ENCODE measurements around the gene HSP90B1. TPM values are rescaled to one million over a fixed set of nuclear protein-coding genes. Genes with fewer than 3 reads are reported as not detected.

Gene HSP90B1
- total RNA-seq, 1 experiment from 2014 or later, result 864 TPM

GRCh38 chr12:103960616-103961227 lies 30.5 kb downstream of the HSP90B1 start:
- DNase-seq (ENCODE audit: low spot score), result no peak
- Mint-ChIP-seq H3K4me3 (no peak overlapping the region), H3K27me3 (ENCODE audit: low read depth) (no peaks in the 10 kb centered on the region), H3K4me1 (peaks cover 27% of the 10 kb centered on the region), H3K27ac (no peak overlapping the region), H3K9me3 (no peaks in the 10 kb centered on the region), H3K36me3 (0 out of 2 replicates have a peak, but pooled peaks cover 3% of the 10 kb centered on the region)
- ChIA-PET CTCF (no interaction called here), POLR2A (interaction anchor here (1.1 kb wide), 1 partner anchor 31 kb away, joined by 3 read pairs; the partner anchor contains the start of gene HSP90B1)
- no peak for TF ChIP-seq ERG (CRISPR knock-in tag; IDR thresholded peaks at IDR 0.05)
- TF ChIP-seq, protein P1, sequence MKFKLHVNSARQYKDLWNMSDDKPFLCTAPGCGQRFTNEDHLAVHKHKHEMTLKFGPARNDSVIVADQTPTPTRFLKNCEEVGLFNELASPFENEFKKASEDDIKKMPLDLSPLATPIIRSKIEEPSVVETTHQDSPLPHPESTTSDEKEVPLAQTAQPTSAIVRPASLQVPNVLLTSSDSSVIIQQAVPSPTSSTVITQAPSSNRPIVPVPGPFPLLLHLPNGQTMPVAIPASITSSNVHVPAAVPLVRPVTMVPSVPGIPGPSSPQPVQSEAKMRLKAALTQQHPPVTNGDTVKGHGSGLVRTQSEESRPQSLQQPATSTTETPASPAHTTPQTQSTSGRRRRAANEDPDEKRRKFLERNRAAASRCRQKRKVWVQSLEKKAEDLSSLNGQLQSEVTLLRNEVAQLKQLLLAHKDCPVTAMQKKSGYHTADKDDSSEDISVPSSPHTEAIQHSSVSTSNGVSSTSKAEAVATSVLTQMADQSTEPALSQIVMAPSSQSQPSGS (CRISPR knock-in tag; IDR thresholded peaks at IDR 0.05; ENCODE audit: borderline replicate concordance, low read depth), result no peak
- no peak for TF ChIP-seq CDX4 (CRISPR knock-in tag; IDR thresholded peaks at IDR 0.05; ENCODE audit: borderline replicate concordance)
- TF ChIP-seq ZNF512 (CRISPR knock-in tag; IDR thresholded peaks at IDR 0.05; ENCODE audit: borderline replicate concordance), result no peak
- TF ChIP-seq, protein P2, sequence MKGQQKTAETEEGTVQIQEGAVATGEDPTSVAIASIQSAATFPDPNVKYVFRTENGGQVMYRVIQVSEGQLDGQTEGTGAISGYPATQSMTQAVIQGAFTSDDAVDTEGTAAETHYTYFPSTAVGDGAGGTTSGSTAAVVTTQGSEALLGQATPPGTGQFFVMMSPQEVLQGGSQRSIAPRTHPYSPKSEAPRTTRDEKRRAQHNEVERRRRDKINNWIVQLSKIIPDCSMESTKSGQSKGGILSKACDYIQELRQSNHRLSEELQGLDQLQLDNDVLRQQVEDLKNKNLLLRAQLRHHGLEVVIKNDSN (CRISPR knock-in tag; IDR thresholded peaks at IDR 0.05), result no peak
- no peak for TF ChIP-seq NFYB (CRISPR knock-in tag; conservative IDR thresholded peaks at IDR 0.05; ENCODE audit: low read depth)
- no peak for TF ChIP-seq MXD4 (CRISPR knock-in tag; IDR thresholded peaks at IDR 0.05; ENCODE audit: borderline replicate concordance)
- TF ChIP-seq SOX15 (CRISPR knock-in tag; IDR thresholded peaks at IDR 0.05), result no peak
- no peak for ATAC-seq

DNA sequence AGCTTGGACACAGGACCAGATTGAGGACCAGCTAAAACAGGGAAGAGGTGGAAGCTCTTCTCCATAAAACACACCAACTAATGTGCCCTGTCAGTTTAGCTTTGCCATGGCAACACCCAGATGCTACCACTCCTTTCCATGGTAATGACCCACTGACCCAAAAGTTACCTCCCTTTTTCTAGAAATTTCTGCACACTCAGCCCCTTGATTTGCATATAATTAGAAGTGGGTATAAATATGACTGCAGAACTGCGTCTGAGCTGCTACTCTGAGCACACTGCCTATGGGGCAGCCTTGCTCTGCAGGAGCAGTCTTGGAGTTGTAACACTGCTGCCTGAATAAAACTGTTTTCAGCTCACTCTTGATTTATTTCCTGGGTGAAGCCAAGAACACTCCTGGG lies 32.3 kb downstream of the HSP90B1 start:
- TF ChIP-seq RELA (CRISPR knock-in tag; IDR thresholded peaks at IDR 0.05; ENCODE audit: borderline replicate concordance) (no peak), ATF1 (CRISPR knock-in tag; IDR thresholded peaks at IDR 0.05) (no peak), GRHL2 (CRISPR knock-in tag; IDR thresholded peaks at IDR 0.05; ENCODE audit: insufficient replicate concordance, severe bottlenecking) (no peak), ZNF671 (CRISPR knock-in tag; IDR thresholded peaks at IDR 0.05) (no peak)
- peak overlapping the region; percentile 45; the same call in 1 of the 2 replicates for H3K27ac Mint-ChIP-seq
- no peak overlapping the region for H3K4me3 Mint-ChIP-seq

DNA sequence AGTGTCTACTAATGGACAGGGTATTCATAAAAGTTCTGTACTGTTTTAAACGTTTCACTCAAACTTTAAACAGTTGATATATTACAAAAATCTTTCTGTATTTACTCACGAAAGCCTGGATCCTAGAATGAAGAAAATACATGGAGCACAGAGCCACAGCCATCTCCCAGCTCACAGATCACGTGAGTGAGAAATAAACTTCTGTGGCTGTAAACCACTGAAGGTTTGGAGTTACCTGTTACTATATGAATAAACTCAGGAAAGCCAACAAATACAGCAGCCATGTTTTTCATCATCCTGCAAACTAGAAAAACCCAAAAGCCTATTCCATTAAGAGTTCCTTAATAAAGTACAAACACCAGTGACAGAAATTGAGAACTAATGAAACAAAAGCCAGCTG lies 34.6 kb downstream of the HSP90B1 start:
- CTCF ChIA-PET, result interaction anchor here (2.4 kb wide), 1 partner anchor 144 kb away, joined by 9 read pairs; no protein-coding TSS in a partner anchor
- POLR2A ChIA-PET, result interaction anchor here (1.4 kb wide), 1 partner anchor 32 kb away, joined by 4 read pairs; no protein-coding TSS in a partner anchor
- Mint-ChIP-seq H3K9me3 (no peaks in the 10 kb centered on the region), H3K36me3 (peaks cover 10% of the 10 kb centered on the region; the same call in 1 of the 2 replicates), H3K27ac (peak overlapping the region; percentile 99; the same call in 1 of the 2 replicates), H3K4me3 (peak overlapping the region; percentile 96), H3K27me3 (ENCODE audit: low read depth) (no peaks in the 10 kb centered on the region), H3K4me1 (peaks cover 42% of the 10 kb centered on the region)
- no peak for ATAC-seq
- DNase-seq (ENCODE audit: low spot score), result no peak
- TF ChIP-seq FOXP1 (CRISPR knock-in tag; IDR thresholded peaks at IDR 0.05; ENCODE audit: borderline replicate concordance) (no peak), NFE2L1 (CRISPR knock-in tag; IDR thresholded peaks at IDR 0.05) (no peak), KAT7 (CRISPR knock-in tag; IDR thresholded peaks at IDR 0.05; ENCODE audit: borderline replicate concordance) (no peak), ZNF671 (CRISPR knock-in tag; IDR thresholded peaks at IDR 0.05) (no peak), ZMAT4 (CRISPR knock-in tag; IDR thresholded peaks at IDR 0.05) (no peak)
- TF ChIP-seq, protein P3, sequence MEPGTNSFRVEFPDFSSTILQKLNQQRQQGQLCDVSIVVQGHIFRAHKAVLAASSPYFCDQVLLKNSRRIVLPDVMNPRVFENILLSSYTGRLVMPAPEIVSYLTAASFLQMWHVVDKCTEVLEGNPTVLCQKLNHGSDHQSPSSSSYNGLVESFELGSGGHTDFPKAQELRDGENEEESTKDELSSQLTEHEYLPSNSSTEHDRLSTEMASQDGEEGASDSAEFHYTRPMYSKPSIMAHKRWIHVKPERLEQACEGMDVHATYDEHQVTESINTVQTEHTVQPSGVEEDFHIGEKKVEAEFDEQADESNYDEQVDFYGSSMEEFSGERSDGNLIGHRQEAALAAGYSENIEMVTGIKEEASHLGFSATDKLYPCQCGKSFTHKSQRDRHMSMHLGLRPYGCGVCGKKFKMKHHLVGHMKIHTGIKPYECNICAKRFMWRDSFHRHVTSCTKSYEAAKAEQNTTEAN (CRISPR knock-in tag; IDR thresholded peaks at IDR 0.05), result no peak
- TF ChIP-seq, protein P4, sequence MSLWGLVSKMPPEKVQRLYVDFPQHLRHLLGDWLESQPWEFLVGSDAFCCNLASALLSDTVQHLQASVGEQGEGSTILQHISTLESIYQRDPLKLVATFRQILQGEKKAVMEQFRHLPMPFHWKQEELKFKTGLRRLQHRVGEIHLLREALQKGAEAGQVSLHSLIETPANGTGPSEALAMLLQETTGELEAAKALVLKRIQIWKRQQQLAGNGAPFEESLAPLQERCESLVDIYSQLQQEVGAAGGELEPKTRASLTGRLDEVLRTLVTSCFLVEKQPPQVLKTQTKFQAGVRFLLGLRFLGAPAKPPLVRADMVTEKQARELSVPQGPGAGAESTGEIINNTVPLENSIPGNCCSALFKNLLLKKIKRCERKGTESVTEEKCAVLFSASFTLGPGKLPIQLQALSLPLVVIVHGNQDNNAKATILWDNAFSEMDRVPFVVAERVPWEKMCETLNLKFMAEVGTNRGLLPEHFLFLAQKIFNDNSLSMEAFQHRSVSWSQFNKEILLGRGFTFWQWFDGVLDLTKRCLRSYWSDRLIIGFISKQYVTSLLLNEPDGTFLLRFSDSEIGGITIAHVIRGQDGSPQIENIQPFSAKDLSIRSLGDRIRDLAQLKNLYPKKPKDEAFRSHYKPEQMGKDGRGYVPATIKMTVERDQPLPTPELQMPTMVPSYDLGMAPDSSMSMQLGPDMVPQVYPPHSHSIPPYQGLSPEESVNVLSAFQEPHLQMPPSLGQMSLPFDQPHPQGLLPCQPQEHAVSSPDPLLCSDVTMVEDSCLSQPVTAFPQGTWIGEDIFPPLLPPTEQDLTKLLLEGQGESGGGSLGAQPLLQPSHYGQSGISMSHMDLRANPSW (CRISPR knock-in tag; conservative IDR thresholded peaks at IDR 0.05; ENCODE audit: low read depth), result no peak

More for the DNA sequence above, 32.3 kb downstream of the HSP90B1 start:
- POLR2A ChIA-PET, result interaction anchor here (0.5 to 1.4 kb wide), 2 partner anchors 32 to 163 kb away, joined by 4 to 5 read pairs; partner anchors contain the start of gene HSP90B1
- no peak for DNase-seq (ENCODE audit: low spot score)
- peaks cover 5% of the 10 kb centered on the region; the same call in 1 of the 2 replicates for H3K36me3 Mint-ChIP-seq
- no peaks in the 10 kb centered on the region for H3K9me3 Mint-ChIP-seq
- no peak for ATAC-seq
- CTCF ChIA-PET, result interaction anchor here (1.5 kb wide), 1 partner anchor 147 kb away, joined by 4 read pairs; no protein-coding TSS in a partner anchor
- H3K27me3 Mint-ChIP-seq (ENCODE audit: low read depth), result no peaks in the 10 kb centered on the region
- peaks cover 34% of the 10 kb centered on the region for H3K4me1 Mint-ChIP-seq
